Measurements from ENCODE around the gene SLC16A12. TPM values are rescaled to one million over a fixed set of nuclear protein-coding genes. Genes with fewer than 3 reads are reported as not detected.

Gene SLC16A12
- total and polyA plus RNA-seq, 2 of the 4 experiments (the other 2 are of a cell fraction): 1.4 to 1.6 TPM

- Histone ChIP-seq H3K9me3 (ENCODE audit: control insufficient read depth, insufficient read depth, low read length) (no peaks in the 10 kb centered on the region), H4K91ac (ENCODE audit: insufficient read depth, low read depth, low read length) (no peak overlapping the region), H3K4me3 (ENCODE audit: insufficient read depth, low read depth, low read length) (no peak overlapping the region), H2AFZ (replicated peaks; ENCODE audit: low read length, poor library complexity) (no peak overlapping the region), H3K18ac (ENCODE audit: low read depth, low read length) (no peak overlapping the region), H3K27me3 (ENCODE audit: control insufficient read depth, insufficient read depth, low read length) (no peaks in the 10 kb centered on the region), H3K23ac (ENCODE audit: low read depth, low read length) (no peak overlapping the region), H2BK20ac (ENCODE audit: low read depth, low read length) (no peak overlapping the region), H3K4me2 (ENCODE audit: low read depth, low read length) (no peak overlapping the region), H3K79me1 (ENCODE audit: low read depth in 1 of 2, low read length in 2 of 2) (no peaks in the 10 kb centered on the region), H4K20me1 (ENCODE audit: insufficient read depth, low read length) (no peaks in the 10 kb centered on the region), H2BK120ac (ENCODE audit: low read depth, low read length) (no peak overlapping the region), H4K5ac (ENCODE audit: low read depth, low read length) (no peak overlapping the region), H2AK5ac (ENCODE audit: low read depth, low read length) (peak overlapping the region; percentile 46; the same call in 1 of the 2 replicates), H2BK15ac (ENCODE audit: low read depth, low read length) (no peak overlapping the region), H3K4ac (ENCODE audit: low read depth, low read length) (no peak overlapping the region), H3K36me3 (ENCODE audit: control insufficient read depth, insufficient read depth, low read length) (no peaks in the 10 kb centered on the region), H2AK9ac (replicated peaks; ENCODE audit: low read depth, low read length, poor library complexity) (peak overlapping the region; percentile 60), H4K8ac (ENCODE audit: low read depth in 2 of 2, low read length in 2 of 2) (no peak overlapping the region), H3K9me1 (ENCODE audit: insufficient read depth, low read length) (peaks cover 5% of the 10 kb centered on the region), H2BK5ac (ENCODE audit: low read depth, low read length, poor library complexity, severe bottlenecking) (no peak overlapping the region), H3K9ac (ENCODE audit: low read depth, low read length) (no peak overlapping the region), H3K4me1 (ENCODE audit: control insufficient read depth, insufficient read depth, low read length) (peaks cover 1% of the 10 kb centered on the region; the same call in 1 of the 2 replicates), H3K27ac (ENCODE audit: insufficient read depth, low read length) (no peak overlapping the region), H3K14ac (replicated peaks; ENCODE audit: low read depth, low read length) (peak overlapping the region; percentile 9; the same call in 1 of the 2 replicates), H3K56ac (ENCODE audit: extremely low read depth, insufficient read depth, low read length) (no peak overlapping the region)
- in situ Hi-C loops (cut with MboI; ENCODE audit: low sequenced_read_pairs) (no loop called here), intact Hi-C loops (cut with micrococcal nuclease) (loop anchor here (5.0 kb wide), 1 partner anchor 33 kb away; no protein-coding TSS in a partner anchor), dilution Hi-C loops (cut with HindIII; ENCODE audit: low sequenced_read_pairs, unreplicated experiment) (no loop called here)
- no peak for ATAC-seq (ENCODE audit: low read depth)
- no peak for TF ChIP-seq RFX5 (IDR thresholded peaks at IDR 0.05; ENCODE audit: low read depth, low read length)
- TF ChIP-seq BHLHE40 (IDR thresholded peaks at IDR 0.05; ENCODE audit: low read depth, low read length): peak; percentile 39; the same call in 1 of the 2 replicates
- DNase-seq: peak; percentile 57
- no CpG with 5 or more reads among the region's 5 CpGs for WGBS, 2 experiments (ENCODE audit: extremely low coverage in 2 of 2, insufficient read length in 1 of 2)
- ChIA-PET POLR2A (ENCODE audit: unreplicated experiment) (no interaction called here), CTCF (interaction anchor here (1.1 to 2.1 kb wide), 2 partner anchors 10 to 84 kb away, joined by 4 to 5 read pairs; no protein-coding TSS in a partner anchor)
- no TSS peak for BruUV-seq (replicated peaks)
Observed at GRCh38 chr10:89550509-89550908, 15.1 kb upstream of the SLC16A12 start.

Measured in IMR-90 (cell line).